HEK293 (cell line): ENCODE data around the gene CAV2.

ENCODE experiments used
- CTCF ChIA-PET: fragments of 350-600 bp; formaldehyde crosslinking; extraction: SDS; loops from one replicate; lab custom pipeline; 2021; ENCODE audit warnings: antibody characterized with exemption; lab: Yijun Ruan, JAX
- POLR2A ChIA-PET: fragments of 300-600 bp; formaldehyde crosslinking; extraction: SDS; loops from one replicate; lab custom pipeline; 2020; ENCODE audit warnings: antibody characterized with exemption, inconsistent platforms; lab: Yijun Ruan, JAX
- H3K27ac ChIP-seq: fragments of 200-500 bp; sonication (Bioruptor generic); 2 replicates; pipeline ENCODE4 v1.5.1; 2014; ENCODE audit warnings: low read depth, low read length, control low read depth, inconsistent platforms; ENCODE audit errors: extremely low read depth
- H3K36me3 ChIP-seq, 2 experiments: fragments of 200-500 bp in 1 of 2; sonication (Bioruptor generic) in 1 of 2; 1 replicate in 1 of 2; 2 replicates in 1 of 2; pipeline ENCODE4 v1.5.1; 2014 to 2017; ENCODE audit warnings: inconsistent platforms in 2 of 2, low read length in 2 of 2; ENCODE audit not compliant: control insufficient read depth in 2 of 2, insufficient read depth in 1 of 2
- H3K4me1 ChIP-seq: fragments of 200-500 bp; sonication (Bioruptor generic); 2 replicates; pipeline ENCODE4 v1.5.1; 2014; ENCODE audit warnings: mild to moderate bottlenecking, low read length, inconsistent platforms; ENCODE audit not compliant: control insufficient read depth, insufficient read depth
- H3K4me3 ChIP-seq: 2 replicates; pipeline ENCODE4 v1.5.1; 2011; ENCODE audit warnings: low read depth, mild to moderate bottlenecking, control low read depth, low read length, moderate library complexity
- H3K9me3 ChIP-seq: fragments of 200-500 bp; sonication (Bioruptor generic); 2 replicates; pipeline ENCODE4 v1.5.1; 2014; ENCODE audit warnings: low read depth, low read length, inconsistent platforms; ENCODE audit not compliant: control insufficient read depth, insufficient read depth
- HOXA7 ChIP-seq: sonication (generic); formaldehyde crosslinking; IDR thresholded peaks from 2 replicates; pipeline ENCODE4 v1.8.1; 2022; ENCODE audit warnings: missing genetic modification reagents, borderline replicate concordance
- KLF7 ChIP-seq: fragments of 450-650 bp; formaldehyde crosslinking; IDR thresholded peaks from 2 replicates; pipeline ENCODE4 v1.5.1; 2016; ENCODE audit warnings: missing biosample characterization, missing genetic modification characterization, borderline replicate concordance
- WT1 ChIP-seq: fragments of 450-650 bp; formaldehyde crosslinking; IDR thresholded peaks from 2 replicates; pipeline ENCODE4 v1.5.1; 2016; ENCODE audit warnings: missing biosample characterization, missing genetic modification characterization
- YY2 ChIP-seq: fragments of 450-650 bp; formaldehyde crosslinking; IDR thresholded peaks from 2 replicates; pipeline ENCODE4 v1.5.1; 2016; ENCODE audit warnings: missing biosample characterization, missing genetic modification characterization
- ZBTB7A ChIP-seq: fragments of 450-650 bp; formaldehyde crosslinking; IDR thresholded peaks from 2 replicates; pipeline ENCODE4 v1.5.1; 2016; ENCODE audit warnings: low read depth, missing biosample characterization, missing genetic modification characterization
- ZFP69B ChIP-seq: fragments of 450-650 bp; formaldehyde crosslinking; IDR thresholded peaks from 2 replicates; pipeline ENCODE4 v1.5.1; 2016; ENCODE audit warnings: missing biosample characterization, missing genetic modification characterization
- ZNF10 ChIP-seq: fragments of 450-650 bp; formaldehyde crosslinking; IDR thresholded peaks from 2 replicates; pipeline ENCODE4 v1.5.1; 2017; ENCODE audit warnings: missing biosample characterization, missing genetic modification characterization
- ZNF266 ChIP-seq: fragments of 450-650 bp; formaldehyde crosslinking; IDR thresholded peaks from 2 replicates; pipeline ENCODE4 v1.5.1; 2016; ENCODE audit warnings: missing biosample characterization, missing genetic modification characterization, low read depth
- ZNF366 ChIP-seq: fragments of 450-650 bp; formaldehyde crosslinking; conservative IDR thresholded peaks from 2 replicates; pipeline ENCODE4 v1.5.1; 2016; ENCODE audit warnings: missing biosample characterization, missing genetic modification characterization
- ZNF394 ChIP-seq: fragments of 450-650 bp; formaldehyde crosslinking; IDR thresholded peaks from 2 replicates; pipeline ENCODE4 v1.5.1; 2016; ENCODE audit warnings: missing biosample characterization, missing genetic modification characterization, mild to moderate bottlenecking, moderate library complexity, borderline replicate concordance
- ZNF423 ChIP-seq: fragments of 450-650 bp; formaldehyde crosslinking; IDR thresholded peaks from 2 replicates; pipeline ENCODE4 v1.5.1; 2016; ENCODE audit warnings: missing biosample characterization, missing genetic modification characterization
- ZNF426 ChIP-seq: fragments of 450-650 bp; formaldehyde crosslinking; IDR thresholded peaks from 2 replicates; pipeline ENCODE4 v1.5.1; 2017; ENCODE audit warnings: missing biosample characterization, missing genetic modification characterization, mild to moderate bottlenecking, inconsistent platforms, moderate library complexity
- ZNF529 ChIP-seq: fragments of 450-650 bp; formaldehyde crosslinking; IDR thresholded peaks from 2 replicates; pipeline ENCODE4 v1.5.1; 2017; ENCODE audit warnings: missing genetic modification characterization, missing biosample characterization; ENCODE audit not compliant: insufficient replicate concordance
- ZNF544 ChIP-seq: fragments of 450-650 bp; formaldehyde crosslinking; IDR thresholded peaks from 2 replicates; pipeline ENCODE4 v1.5.0; 2017; ENCODE audit warnings: missing biosample characterization, missing genetic modification characterization
- ZNF585B ChIP-seq: fragments of 450-650 bp; formaldehyde crosslinking; IDR thresholded peaks from 2 replicates; pipeline ENCODE4 v1.5.1; 2016; ENCODE audit warnings: missing biosample characterization, missing genetic modification characterization
- ZNF621 ChIP-seq: fragments of 450-650 bp; formaldehyde crosslinking; IDR thresholded peaks from 2 replicates; pipeline ENCODE4 v1.5.1; 2017; ENCODE audit warnings: missing biosample characterization, missing genetic modification characterization
- ZNF701 ChIP-seq: fragments of 450-650 bp; formaldehyde crosslinking; IDR thresholded peaks from 2 replicates; pipeline ENCODE4 v1.5.1; 2016; ENCODE audit warnings: missing biosample characterization, missing genetic modification characterization
- ZNF791 ChIP-seq: fragments of 450-650 bp; formaldehyde crosslinking; IDR thresholded peaks from 2 replicates; pipeline ENCODE4 v1.5.1; 2016; ENCODE audit warnings: missing biosample characterization, missing genetic modification characterization
- ZNF843 ChIP-seq: fragments of 450-650 bp; formaldehyde crosslinking; IDR thresholded peaks from 2 replicates; pipeline ENCODE4 v1.5.1; 2016; ENCODE audit warnings: missing biosample characterization, missing genetic modification characterization
- TF ChIP-seq, protein P1 (sequence below): fragments of 450-650 bp; formaldehyde crosslinking; IDR thresholded peaks from 2 replicates; pipeline ENCODE4 v1.5.1; 2017; ENCODE audit warnings: missing biosample characterization, missing genetic modification characterization
- TF ChIP-seq, protein P2 (sequence below): fragments of 450-650 bp; formaldehyde crosslinking; IDR thresholded peaks from 2 replicates; pipeline ENCODE4 v1.5.1; 2016; ENCODE audit warnings: missing biosample characterization, missing genetic modification characterization
- TF ChIP-seq, protein P3 (sequence below): fragments of 450-650 bp; formaldehyde crosslinking; IDR thresholded peaks from 2 replicates; pipeline ENCODE4 v1.5.0; 2017; ENCODE audit warnings: missing biosample characterization, missing genetic modification characterization, borderline replicate concordance
- TF ChIP-seq, protein P4 (sequence below): fragments of 450-650 bp; formaldehyde crosslinking; optimal IDR thresholded peaks from 2 replicates; pipeline ENCODE3; 2016; ENCODE audit warnings: missing biosample characterization, mild to moderate bottlenecking, missing genetic modification characterization
- TF ChIP-seq, protein P5 (sequence below): IDR thresholded peaks from 2 replicates; pipeline ENCODE4 v1.6.1; 2011; ENCODE audit warnings: mild to moderate bottlenecking, low read depth, low read length, borderline replicate concordance
- TF ChIP-seq, protein P6 (sequence below): fragments of 450-650 bp; formaldehyde crosslinking; IDR thresholded peaks from 2 replicates; pipeline ENCODE4 v1.5.1; 2016; ENCODE audit warnings: missing biosample characterization, missing genetic modification characterization
- TF ChIP-seq, protein P7 (sequence below): fragments of 450-650 bp; formaldehyde crosslinking; conservative IDR thresholded peaks from 2 replicates; pipeline ENCODE4 v1.5.1; 2016; ENCODE audit warnings: low read depth, missing biosample characterization, missing genetic modification characterization

The CAV2 gene

DNA sequence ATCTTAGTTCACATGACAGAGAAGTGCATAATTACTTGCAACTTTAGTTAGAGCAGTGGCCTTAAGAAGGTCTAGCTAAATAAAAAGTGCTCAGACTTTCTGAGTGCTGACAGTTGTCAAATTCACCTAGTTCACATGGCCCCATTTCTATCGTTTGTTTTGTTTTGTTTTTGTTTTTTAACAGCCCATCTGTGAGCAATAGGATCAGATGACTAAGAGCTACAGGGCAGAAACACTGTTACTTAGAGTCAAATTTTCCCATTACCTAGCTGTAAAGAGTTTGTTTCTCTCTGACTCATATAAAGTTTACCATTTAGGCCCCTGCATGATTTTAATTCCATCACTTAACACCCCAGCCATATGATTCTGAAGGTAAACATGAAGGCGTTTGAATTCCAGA lies 44.1 kb downstream of the CAV2 start (continued):
- TF ChIP-seq, protein P1, sequence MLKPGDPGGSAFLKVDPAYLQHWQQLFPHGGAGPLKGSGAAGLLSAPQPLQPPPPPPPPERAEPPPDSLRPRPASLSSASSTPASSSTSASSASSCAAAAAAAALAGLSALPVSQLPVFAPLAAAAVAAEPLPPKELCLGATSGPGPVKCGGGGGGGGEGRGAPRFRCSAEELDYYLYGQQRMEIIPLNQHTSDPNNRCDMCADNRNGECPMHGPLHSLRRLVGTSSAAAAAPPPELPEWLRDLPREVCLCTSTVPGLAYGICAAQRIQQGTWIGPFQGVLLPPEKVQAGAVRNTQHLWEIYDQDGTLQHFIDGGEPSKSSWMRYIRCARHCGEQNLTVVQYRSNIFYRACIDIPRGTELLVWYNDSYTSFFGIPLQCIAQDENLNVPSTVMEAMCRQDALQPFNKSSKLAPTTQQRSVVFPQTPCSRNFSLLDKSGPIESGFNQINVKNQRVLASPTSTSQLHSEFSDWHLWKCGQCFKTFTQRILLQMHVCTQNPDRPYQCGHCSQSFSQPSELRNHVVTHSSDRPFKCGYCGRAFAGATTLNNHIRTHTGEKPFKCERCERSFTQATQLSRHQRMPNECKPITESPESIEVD (tag by site-specific recombination), result peak; percentile 75
- TF ChIP-seq, protein P2, sequence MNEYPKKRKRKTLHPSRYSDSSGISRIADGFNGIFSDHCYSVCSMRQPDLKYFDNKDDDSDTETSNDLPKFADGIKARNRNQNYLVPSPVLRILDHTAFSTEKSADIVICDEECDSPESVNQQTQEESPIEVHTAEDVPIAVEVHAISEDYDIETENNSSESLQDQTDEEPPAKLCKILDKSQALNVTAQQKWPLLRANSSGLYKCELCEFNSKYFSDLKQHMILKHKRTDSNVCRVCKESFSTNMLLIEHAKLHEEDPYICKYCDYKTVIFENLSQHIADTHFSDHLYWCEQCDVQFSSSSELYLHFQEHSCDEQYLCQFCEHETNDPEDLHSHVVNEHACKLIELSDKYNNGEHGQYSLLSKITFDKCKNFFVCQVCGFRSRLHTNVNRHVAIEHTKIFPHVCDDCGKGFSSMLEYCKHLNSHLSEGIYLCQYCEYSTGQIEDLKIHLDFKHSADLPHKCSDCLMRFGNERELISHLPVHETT (tag by site-specific recombination), result peak; percentile 62; the same call in 1 of the 2 replicates
- peak; percentile 35; the same call in 1 of the 2 replicates for TF ChIP-seq ZNF585B
- no peak for TF ChIP-seq ZNF394
- TF ChIP-seq ZNF621, result 0 out of 2 replicates have a peak, but pooled peaks have one; percentile 33
- TF ChIP-seq KLF7 (tag by site-specific recombination), result no peak
- TF ChIP-seq, protein P3, sequence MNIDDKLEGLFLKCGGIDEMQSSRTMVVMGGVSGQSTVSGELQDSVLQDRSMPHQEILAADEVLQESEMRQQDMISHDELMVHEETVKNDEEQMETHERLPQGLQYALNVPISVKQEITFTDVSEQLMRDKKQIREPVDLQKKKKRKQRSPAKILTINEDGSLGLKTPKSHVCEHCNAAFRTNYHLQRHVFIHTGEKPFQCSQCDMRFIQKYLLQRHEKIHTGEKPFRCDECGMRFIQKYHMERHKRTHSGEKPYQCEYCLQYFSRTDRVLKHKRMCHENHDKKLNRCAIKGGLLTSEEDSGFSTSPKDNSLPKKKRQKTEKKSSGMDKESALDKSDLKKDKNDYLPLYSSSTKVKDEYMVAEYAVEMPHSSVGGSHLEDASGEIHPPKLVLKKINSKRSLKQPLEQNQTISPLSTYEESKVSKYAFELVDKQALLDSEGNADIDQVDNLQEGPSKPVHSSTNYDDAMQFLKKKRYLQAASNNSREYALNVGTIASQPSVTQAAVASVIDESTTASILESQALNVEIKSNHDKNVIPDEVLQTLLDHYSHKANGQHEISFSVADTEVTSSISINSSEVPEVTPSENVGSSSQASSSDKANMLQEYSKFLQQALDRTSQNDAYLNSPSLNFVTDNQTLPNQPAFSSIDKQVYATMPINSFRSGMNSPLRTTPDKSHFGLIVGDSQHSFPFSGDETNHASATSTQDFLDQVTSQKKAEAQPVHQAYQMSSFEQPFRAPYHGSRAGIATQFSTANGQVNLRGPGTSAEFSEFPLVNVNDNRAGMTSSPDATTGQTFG (tag by site-specific recombination), result no peak
- TF ChIP-seq ZNF701 (tag by site-specific recombination), result no peak
- TF ChIP-seq, protein P4, sequence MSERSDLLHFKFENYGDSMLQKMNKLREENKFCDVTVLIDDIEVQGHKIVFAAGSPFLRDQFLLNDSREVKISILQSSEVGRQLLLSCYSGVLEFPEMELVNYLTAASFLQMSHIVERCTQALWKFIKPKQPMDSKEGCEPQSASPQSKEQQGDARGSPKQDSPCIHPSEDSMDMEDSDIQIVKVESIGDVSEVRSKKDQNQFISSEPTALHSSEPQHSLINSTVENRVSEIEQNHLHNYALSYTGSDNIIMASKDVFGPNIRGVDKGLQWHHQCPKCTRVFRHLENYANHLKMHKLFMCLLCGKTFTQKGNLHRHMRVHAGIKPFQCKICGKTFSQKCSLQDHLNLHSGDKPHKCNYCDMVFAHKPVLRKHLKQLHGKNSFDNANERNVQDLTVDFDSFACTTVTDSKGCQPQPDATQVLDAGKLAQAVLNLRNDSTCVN (tag by site-specific recombination), result no peak
- TF ChIP-seq HOXA7 (CRISPR knock-in tag), result no peak
- TF ChIP-seq, protein P5, sequence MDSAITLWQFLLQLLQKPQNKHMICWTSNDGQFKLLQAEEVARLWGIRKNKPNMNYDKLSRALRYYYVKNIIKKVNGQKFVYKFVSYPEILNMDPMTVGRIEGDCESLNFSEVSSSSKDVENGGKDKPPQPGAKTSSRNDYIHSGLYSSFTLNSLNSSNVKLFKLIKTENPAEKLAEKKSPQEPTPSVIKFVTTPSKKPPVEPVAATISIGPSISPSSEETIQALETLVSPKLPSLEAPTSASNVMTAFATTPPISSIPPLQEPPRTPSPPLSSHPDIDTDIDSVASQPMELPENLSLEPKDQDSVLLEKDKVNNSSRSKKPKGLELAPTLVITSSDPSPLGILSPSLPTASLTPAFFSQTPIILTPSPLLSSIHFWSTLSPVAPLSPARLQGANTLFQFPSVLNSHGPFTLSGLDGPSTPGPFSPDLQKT, result no peak
- TF ChIP-seq ZNF843 (tag by site-specific recombination), result peak; percentile 54
- TF ChIP-seq, protein P6, sequence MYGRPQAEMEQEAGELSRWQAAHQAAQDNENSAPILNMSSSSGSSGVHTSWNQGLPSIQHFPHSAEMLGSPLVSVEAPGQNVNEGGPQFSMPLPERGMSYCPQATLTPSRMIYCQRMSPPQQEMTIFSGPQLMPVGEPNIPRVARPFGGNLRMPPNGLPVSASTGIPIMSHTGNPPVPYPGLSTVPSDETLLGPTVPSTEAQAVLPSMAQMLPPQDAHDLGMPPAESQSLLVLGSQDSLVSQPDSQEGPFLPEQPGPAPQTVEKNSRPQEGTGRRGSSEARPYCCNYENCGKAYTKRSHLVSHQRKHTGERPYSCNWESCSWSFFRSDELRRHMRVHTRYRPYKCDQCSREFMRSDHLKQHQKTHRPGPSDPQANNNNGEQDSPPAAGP (tag by site-specific recombination), result no peak
- TF ChIP-seq ZNF366, result 0 out of 2 replicates have a peak, but pooled peaks have one; percentile 37

DNA sequence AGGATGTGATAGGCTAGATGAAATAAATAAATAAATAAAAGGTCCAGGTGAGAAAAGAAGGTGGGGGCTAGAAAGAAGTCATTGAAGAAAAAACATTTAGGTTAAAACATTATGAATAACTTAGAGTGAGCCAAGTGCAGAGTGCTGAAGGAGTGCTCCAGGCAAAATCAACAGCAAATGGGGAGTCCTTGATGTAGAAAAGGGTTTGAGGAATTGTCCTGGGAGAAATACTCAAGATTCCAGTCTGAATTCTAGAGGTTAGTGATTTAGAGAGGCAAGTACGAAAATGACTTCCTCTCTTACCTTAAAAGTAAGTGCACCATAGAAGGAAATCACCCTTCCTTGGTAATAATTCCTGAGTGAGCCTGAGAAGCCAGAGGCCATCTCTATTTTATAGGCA lies 44.9 kb downstream of the CAV2 start:
- peaks cover 5% of the 10 kb centered on the region; the same call in 1 of the 2 replicates for H3K4me1 ChIP-seq

More for the DNA sequence above, 44.9 kb downstream of the CAV2 start:
- H3K4me3 ChIP-seq, result no peak overlapping the region
- POLR2A ChIA-PET, result no interaction called here
- CTCF ChIA-PET, result interaction anchor here (1.0 to 1.5 kb wide), 2 partner anchors 42 to 47 kb away, joined by 3 read pairs; no protein-coding TSS in a partner anchor
- H3K27ac ChIP-seq, result no peak overlapping the region
- H3K36me3 ChIP-seq, result no peaks in the 10 kb centered on the region
- TF ChIP-seq, protein P7, sequence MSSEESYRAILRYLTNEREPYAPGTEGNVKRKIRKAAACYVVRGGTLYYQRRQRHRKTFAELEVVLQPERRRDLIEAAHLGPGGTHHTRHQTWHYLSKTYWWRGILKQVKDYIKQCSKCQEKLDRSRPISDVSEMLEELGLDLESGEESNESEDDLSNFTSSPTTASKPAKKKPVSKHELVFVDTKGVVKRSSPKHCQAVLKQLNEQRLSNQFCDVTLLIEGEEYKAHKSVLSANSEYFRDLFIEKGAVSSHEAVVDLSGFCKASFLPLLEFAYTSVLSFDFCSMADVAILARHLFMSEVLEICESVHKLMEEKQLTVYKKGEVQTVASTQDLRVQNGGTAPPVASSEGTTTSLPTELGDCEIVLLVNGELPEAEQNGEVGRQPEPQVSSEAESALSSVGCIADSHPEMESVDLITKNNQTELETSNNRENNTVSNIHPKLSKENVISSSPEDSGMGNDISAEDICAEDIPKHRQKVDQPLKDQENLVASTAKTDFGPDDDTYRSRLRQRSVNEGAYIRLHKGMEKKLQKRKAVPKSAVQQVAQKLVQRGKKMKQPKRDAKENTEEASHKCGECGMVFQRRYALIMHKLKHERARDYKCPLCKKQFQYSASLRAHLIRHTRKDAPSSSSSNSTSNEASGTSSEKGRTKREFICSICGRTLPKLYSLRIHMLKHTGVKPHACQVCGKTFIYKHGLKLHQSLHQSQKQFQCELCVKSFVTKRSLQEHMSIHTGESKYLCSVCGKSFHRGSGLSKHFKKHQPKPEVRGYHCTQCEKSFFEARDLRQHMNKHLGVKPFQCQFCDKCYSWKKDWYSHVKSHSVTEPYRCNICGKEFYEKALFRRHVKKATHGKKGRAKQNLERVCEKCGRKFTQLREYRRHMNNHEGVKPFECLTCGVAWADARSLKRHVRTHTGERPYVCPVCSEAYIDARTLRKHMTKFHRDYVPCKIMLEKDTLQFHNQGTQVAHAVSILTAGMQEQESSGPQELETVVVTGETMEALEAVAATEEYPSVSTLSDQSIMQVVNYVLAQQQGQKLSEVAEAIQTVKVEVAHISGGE, result no peak
- TF ChIP-seq ZNF423 (tag by site-specific recombination), result no peak
- TF ChIP-seq ZNF10 (tag by site-specific recombination), result no peak
- no peak for TF ChIP-seq ZFP69B (tag by site-specific recombination)
- no peak for TF ChIP-seq ZBTB7A (tag by site-specific recombination)
- no peak for TF ChIP-seq YY2 (tag by site-specific recombination)
- TF ChIP-seq ZNF791 (tag by site-specific recombination), result no peak
- no peak for TF ChIP-seq ZNF529 (tag by site-specific recombination)
- no peak for TF ChIP-seq ZNF544 (tag by site-specific recombination)
- no peak for TF ChIP-seq ZNF426 (tag by site-specific recombination)
- TF ChIP-seq WT1 (tag by site-specific recombination), result no peak
- TF ChIP-seq ZNF266 (tag by site-specific recombination), result no peak
- TF ChIP-seq, all 188 proteins: peak for 0
- H3K9me3 ChIP-seq, result no peaks in the 10 kb centered on the region
